ENCODE results near the gene MED12L. TPM values are rescaled to one million over a fixed set of nuclear protein-coding genes. Genes with fewer than 3 reads are reported as not detected.

The MED12L gene
- total RNA-seq, 1 experiment from 2014 or later: 6.4 TPM

- TF ChIP-seq CEBPB (IDR thresholded peaks at IDR 0.05; ENCODE audit: low read depth): no peak
- TF ChIP-seq ZFX (IDR thresholded peaks at IDR 0.05): no peak
- no peak for TF ChIP-seq RAD21 (IDR thresholded peaks at IDR 0.05; ENCODE audit: low read depth)
- TF ChIP-seq POLR2AphosphoS5 (IDR thresholded peaks at IDR 0.05; ENCODE audit: low read depth, low read length): no peak
- no peak for TF ChIP-seq EZH2 (IDR thresholded peaks at IDR 0.05)
- no peak for TF ChIP-seq SP1 (IDR thresholded peaks at IDR 0.05; ENCODE audit: low read depth)
- TF ChIP-seq TCF7L2 (IDR thresholded peaks at IDR 0.05; ENCODE audit: borderline replicate concordance, extremely low read depth, insufficient read depth, insufficient read length): no peak
- no peak for TF ChIP-seq CBX3 (IDR thresholded peaks at IDR 0.05; ENCODE audit: low read depth)
- TF ChIP-seq YY1 (IDR thresholded peaks at IDR 0.05; ENCODE audit: extremely low read depth, insufficient replicate concordance, low read depth, low read length): no peak
- no peak for TF ChIP-seq EZH2phosphoT487 (IDR thresholded peaks at IDR 0.05; ENCODE audit: borderline replicate concordance)
These were observed 394.0 kb downstream of the MED12L start (continued) for GRCh38 chr3:151479452-151479851.

GRCh38 chr3:151480492-151480891 is 395.0 kb downstream of the MED12L start:
- Histone ChIP-seq H3K9me3 (ENCODE audit: control insufficient read depth in 1 of 2, insufficient read depth in 1 of 2, low read depth in 1 of 2, low read length in 2 of 2) (no peaks in the 10 kb centered on the region), H4K20me1 (ENCODE audit: insufficient read depth) (no peaks in the 10 kb centered on the region), H2AFZ (ENCODE audit: low read depth, low read length, poor library complexity, severe bottlenecking) (no peak overlapping the region), H3K9me2 (ENCODE audit: insufficient read depth) (no peaks in the 10 kb centered on the region), H3K4me2 (ENCODE audit: low read length) (no peak overlapping the region), H3K27me3 (ENCODE audit: insufficient read depth, low read length) (no peaks in the 10 kb centered on the region), H3K4me1 (ENCODE audit: control insufficient read depth in 1 of 2, insufficient read depth in 2 of 2, low read length in 2 of 2) (peaks cover 0 to 5% of the 10 kb centered on the region in 2 experiments; a peak in 1 of 4 replicates), H3K9ac (ENCODE audit: low read length) (no peak overlapping the region), H3K4me3 (replicated peaks in 1 of 2; ENCODE audit: low read depth in 1 of 2, low read length in 2 of 2) (no peak overlapping the region), H3K27ac (ENCODE audit: low read depth, low read length) (no peak overlapping the region), H3K79me2 (ENCODE audit: insufficient read depth, low read length) (no peaks in the 10 kb centered on the region), H3K36me3 (ENCODE audit: control insufficient read depth in 1 of 2, insufficient read depth in 2 of 2, low read length in 2 of 2) (no peaks in the 10 kb centered on the region)
- ATAC-seq (no peak), DNase-seq (ENCODE audit: low read depth, low spot score) (no peak)
- no TSS peak for BruUV-seq (replicated peaks)
- CTCF ChIA-PET: no interaction called here
- POLR2A ChIA-PET: no interaction called here
- TF ChIP-seq ZFX (IDR thresholded peaks at IDR 0.05) (no peak), YY1 (IDR thresholded peaks at IDR 0.05; ENCODE audit: extremely low read depth, insufficient replicate concordance, low read depth, low read length) (no peak), CEBPB (IDR thresholded peaks at IDR 0.05; ENCODE audit: low read depth) (no peak), JUND (IDR thresholded peaks at IDR 0.05) (no peak), FOSL1 (IDR thresholded peaks at IDR 0.05; ENCODE audit: low read depth) (no peak), EZH2phosphoT487 (IDR thresholded peaks at IDR 0.05; ENCODE audit: borderline replicate concordance) (no peak), CBX3 (IDR thresholded peaks at IDR 0.05; ENCODE audit: low read depth) (no peak), SRF (IDR thresholded peaks at IDR 0.05; ENCODE audit: low read depth) (no peak), POLR2A (IDR thresholded peaks at IDR 0.05; ENCODE audit: borderline replicate concordance, extremely low read depth, insufficient read depth, insufficient read length) (no peak), ZNF274 (IDR thresholded peaks at IDR 0.05; ENCODE audit: low read depth, low read length) (no peak)
- intact Hi-C loops (cut with micrococcal nuclease): no loop called here
- RAD21 ChIA-PET (ENCODE audit: low non-redundant PET in 1 of 2, low total read pairs in 2 of 2, uncharacterized antibody in 2 of 2, unreplicated experiment in 2 of 2): no interaction called here
